Activated CD4-positive, alpha-beta T cell treated with anti-CD3 and anti-CD28 coated beads, Interleukin-2, amount 50 U/mL, for 16 hours (primary cell): ENCODE results near the gene TRAF5.
"Not testable (repeated sequence)": the region's sequence is repeated elsewhere in the genome, so short reads cannot be mapped to it uniquely, and the experiment has no call there.

Experiments used
- DNase-seq: peaks from one replicate; pipeline ENCODE4 v3.0.0-alpha.2; 2020

TRAF5 gene

GRCh38 chr1:211379446-211379845, 52.8 kb downstream of the TRAF5 start:
- no peak for DNase-seq

DNA sequence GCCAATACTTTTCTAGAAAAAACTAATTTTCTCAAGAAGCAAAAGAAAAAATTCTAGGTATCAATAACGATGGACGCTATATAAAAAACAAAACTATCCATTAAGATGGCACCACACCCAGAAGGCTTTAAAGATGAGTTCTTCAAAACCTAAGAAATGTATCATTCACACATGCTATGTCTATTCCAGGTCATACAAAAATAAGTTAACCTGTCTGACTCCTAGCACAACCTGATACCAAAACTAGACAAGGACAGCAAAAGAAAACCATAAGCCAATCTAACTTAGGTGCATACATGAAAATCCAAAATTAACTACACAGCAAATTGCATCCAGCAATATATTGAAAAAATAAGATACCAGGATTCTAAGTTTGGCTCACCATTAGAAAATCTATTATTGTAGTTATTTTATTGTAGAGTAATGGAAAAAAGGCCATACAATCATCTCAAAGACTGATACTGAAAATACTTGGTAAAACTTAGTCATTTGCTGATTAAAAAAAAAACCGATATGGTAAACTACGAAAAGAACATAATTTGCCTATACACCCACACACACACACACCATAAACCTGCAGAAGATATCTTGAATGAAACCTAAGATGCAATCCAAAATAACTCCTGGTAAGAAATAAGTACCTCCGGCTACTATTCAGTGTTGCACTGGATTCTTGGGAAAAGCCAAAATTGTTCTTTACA, 55.0 kb downstream of the TRAF5 start:
- DNase-seq, result peak; percentile 19

- no peak for DNase-seq
Observed at GRCh38 chr1:211382182-211382713, 55.6 kb downstream of the TRAF5 start.

DNA sequence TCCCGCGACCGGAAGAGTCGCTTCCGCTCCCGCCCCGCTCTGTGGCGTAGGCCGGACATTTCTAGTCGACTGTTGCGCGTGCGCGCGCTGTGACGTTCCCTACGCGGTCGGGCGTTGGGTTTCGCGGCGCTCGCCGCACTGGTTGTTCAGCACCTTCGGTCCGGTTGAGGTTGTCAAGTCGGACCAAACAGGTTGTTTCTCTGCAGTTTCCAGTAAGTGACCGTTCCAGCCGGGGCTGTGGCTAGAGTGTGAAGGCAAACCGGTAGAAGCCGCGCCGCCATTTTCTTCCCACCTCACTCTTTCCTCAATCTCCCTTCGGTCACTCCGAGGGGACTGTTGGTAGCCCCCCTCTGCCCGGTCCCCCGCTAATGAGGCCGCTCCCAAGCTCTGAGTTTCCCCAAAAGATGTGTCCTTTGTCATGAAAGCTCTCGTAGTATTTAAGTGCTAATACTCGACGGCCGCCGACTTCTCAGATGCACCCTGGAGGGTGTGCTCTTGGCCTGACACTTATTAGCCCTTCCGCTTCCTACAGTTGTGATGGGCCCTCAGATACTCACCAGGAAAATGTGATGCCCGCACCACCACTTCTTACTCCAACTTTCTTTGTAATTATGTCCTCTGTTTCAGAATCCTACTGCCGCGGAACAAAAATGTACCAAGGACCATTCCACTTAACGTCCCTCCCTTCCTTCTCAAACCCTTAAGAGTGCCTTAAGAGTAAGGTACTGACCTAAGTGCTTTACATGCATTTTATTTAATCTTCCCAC, 56.3 kb downstream of the TRAF5 start:
- DNase-seq, result peak; percentile 91

GRCh38 chr1:211384524-211384923, 57.9 kb downstream of the TRAF5 start:
- no peak for DNase-seq

DNA sequence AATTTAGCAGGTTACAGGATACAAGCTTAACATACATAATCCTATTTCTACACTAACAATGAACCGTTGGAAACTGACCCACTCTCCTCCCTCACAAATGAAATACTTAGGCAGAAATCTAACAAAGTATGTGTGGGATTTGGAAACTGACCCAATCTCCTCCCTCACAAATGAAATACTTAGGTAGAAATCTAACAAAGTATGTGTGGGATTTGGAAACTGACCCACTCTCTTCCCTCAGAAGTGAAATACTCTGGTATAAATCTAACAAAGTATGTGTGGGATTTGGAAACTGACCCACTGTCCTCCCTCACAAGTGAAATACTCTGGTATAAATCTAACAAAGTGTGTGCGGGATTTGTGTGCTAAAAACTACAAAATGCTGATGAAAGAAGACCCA, 60.3 kb downstream of the TRAF5 start:
- DNase-seq, result no peak

DNA sequence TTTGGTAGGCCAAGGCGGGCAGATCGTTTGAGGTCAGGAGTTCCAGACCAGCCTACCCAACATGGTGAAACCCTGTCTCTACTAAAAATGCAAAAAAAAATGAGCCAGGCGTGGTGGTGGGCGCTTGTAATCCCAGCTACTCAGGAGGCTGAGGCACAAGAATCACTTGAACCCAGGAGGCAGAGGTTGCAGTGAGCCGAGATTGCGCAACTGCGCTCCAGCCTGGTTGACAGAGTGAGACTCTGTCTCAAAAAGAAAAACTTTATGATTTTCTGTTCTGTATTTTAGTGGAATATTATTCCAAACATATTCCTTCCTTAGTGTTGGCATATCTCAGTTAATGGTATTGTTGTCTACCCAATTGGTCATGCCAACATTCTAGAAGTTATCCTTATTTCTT, 64.2 kb downstream of the TRAF5 start:
- DNase-seq, result not testable (repeated sequence)

GRCh38 chr1:211393203-211393602, 66.6 kb downstream of the TRAF5 start:
- no peak for DNase-seq

DNA sequence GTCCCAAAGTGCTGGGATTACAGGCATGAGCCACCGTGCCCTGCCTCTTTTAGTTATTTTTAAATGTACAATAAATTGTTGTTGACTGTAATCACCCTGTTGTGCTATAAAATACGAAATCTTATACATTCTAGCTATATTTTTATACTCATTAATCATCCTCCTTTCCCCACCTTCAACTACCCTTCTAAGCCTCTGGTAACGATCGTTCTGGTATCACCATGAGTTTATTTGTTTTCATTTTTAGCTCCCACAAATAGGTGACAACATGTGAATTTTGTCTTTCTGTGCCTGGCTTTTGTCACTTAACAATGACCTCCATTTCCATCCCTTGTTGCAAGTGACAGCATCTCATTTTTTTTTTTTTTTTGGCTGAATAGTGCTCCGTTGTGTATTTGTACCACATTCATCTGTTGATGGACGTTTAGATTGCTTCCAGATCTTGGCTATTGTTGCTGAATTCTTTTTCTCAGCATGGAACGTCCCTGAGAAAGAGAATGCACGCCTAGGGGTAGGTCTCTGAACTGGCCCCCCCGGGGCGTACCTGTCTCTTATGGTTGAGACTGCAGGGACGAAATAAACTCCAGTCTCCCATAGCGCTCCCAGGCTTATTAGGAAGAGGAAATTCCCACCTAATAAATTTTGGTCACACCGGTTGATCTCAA, 71.8 kb downstream of the TRAF5 start:
- not testable (repeated sequence) for DNase-seq

GRCh38 chr1:211399851-211400393, 73.3 kb downstream of the TRAF5 start:
- not testable (repeated sequence) for DNase-seq

DNA sequence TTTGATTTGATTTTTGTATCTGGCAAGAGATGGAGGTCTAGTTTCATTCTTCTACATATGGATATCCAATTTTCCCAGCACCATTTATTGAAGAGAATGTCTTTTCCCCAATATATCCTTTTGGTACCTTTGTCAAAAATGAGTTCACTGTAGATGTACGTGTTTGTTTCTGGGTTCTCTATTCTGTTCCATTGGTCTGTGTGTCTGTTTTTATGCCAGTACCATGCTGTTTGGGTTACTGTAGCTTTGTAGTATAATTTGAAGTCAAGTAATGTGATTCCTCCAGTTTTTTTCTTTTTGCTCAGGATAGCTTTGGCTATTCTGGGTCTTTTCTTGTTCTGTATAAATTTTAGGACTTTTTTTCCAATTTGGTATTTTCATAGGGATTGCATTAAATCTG, 75.1 kb downstream of the TRAF5 start:
- not testable (repeated sequence) for DNase-seq

- DNase-seq, result not testable (repeated sequence)
Observed at GRCh38 chr1:211406086-211406485, 79.5 kb downstream of the TRAF5 start.

GRCh38 chr1:211407749-211408148, 81.1 kb downstream of the TRAF5 start:
- DNase-seq, result not testable (repeated sequence)

- no peak for DNase-seq
Observed at GRCh38 chr1:211411639-211412038, 85.0 kb downstream of the TRAF5 start.

- DNase-seq, result no peak
Observed at GRCh38 chr1:211415700-211416099, 89.1 kb downstream of the TRAF5 start.

- peak; percentile 25 for DNase-seq
Observed at GRCh38 chr1:211416246-211416627, 89.6 kb downstream of the TRAF5 start.

- DNase-seq, result peak; percentile 51
Observed at GRCh38 chr1:211416628-211417323, 90.1 kb downstream of the TRAF5 start.

- DNase-seq, result peak; percentile 32
Observed at GRCh38 chr1:211420389-211420788, 93.8 kb downstream of the TRAF5 start.

GRCh38 chr1:211420845-211421454, 94.3 kb downstream of the TRAF5 start:
- DNase-seq, result no peak

DNA sequence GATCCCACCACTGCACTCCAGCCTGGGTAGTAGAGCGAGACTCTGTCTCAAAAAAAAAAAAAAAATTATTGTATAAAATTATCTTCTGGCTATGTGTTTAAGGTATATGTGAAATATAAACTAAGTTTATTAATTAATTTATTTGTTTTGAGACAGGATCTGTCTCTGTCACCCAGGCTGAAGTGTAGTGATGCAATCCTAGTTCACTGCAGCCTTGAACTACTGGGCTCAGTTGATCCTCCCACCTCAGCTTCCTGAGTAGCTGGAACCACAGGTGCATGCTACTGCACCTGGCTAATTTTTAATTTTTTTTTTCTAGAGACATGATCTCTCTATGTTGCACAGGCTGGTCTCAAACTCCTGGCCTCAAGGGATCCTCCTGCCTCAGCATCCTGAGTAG, 97.4 kb downstream of the TRAF5 start:
- no peak for DNase-seq
